Erythroblast (primary cell): ENCODE data around the gene C1QTNF5.

Experiments
- GATA1 ChIP-seq: IDR thresholded peaks from 2 replicates; pipeline ENCODE4 v1.6.1; 2011; ENCODE audit warnings: low read depth, mild to moderate bottlenecking, control low read depth, low read length, moderate library complexity
- POLR2A ChIP-seq: IDR thresholded peaks from 2 replicates; pipeline ENCODE4 v1.6.1; 2011; ENCODE audit warnings: mild to moderate bottlenecking, low read length

GRCh38 chr11:119300198-119300964 is 40.3 kb downstream of the C1QTNF5 start:
- TF ChIP-seq POLR2A (no peak), GATA1 (no peak)
